ENCODE data around the gene ANKS4B. TPM values are rescaled to one million over a fixed set of nuclear protein-coding genes. Genes with fewer than 3 reads are reported as not detected.

ANKS4B gene
- polyA plus RNA-seq, 1 donor from 2014 or later = not detected

GRCh38 chr16:21283521-21284289 is 50.2 kb downstream of the ANKS4B start:
- Histone ChIP-seq H3K4me3 (ENCODE audit: low read length) (peak overlapping the region; percentile 83), H3K27ac (ENCODE audit: low read length) (no peak overlapping the region)

GRCh38 chr16:21284414-21284813 is 50.9 kb downstream of the ANKS4B start:
- Histone ChIP-seq H3K9me2 (ENCODE audit: insufficient read depth, low read length) (no peaks in the 10 kb centered on the region), H3F3A (ENCODE audit: insufficient read depth, low read length, poor library complexity, severe bottlenecking) (no peaks in the 10 kb centered on the region), H3K9me3 (ENCODE audit: low read length) (no peaks in the 10 kb centered on the region), H3K27me3 (ENCODE audit: insufficient read depth, low read depth, low read length) (peaks cover 18% of the 10 kb centered on the region), H3K79me2 (replicated peaks; ENCODE audit: insufficient read depth, low read length) (no peaks in the 10 kb centered on the region), H2AFZ (ENCODE audit: low read depth, low read length) (no peak overlapping the region), H3K4me2 (ENCODE audit: low read length) (no peak overlapping the region), H3K4me3 (ENCODE audit: low read length) (peak overlapping the region; percentile 83), H3K36me3 (ENCODE audit: insufficient read depth, low read length) (no peaks in the 10 kb centered on the region), H3K9ac (ENCODE audit: low read length) (no peak overlapping the region), H4K20me1 (ENCODE audit: insufficient read depth) (no peaks in the 10 kb centered on the region), H3K27ac (ENCODE audit: low read length) (no peak overlapping the region)
- TF ChIP-seq RAD21 (conservative IDR thresholded peaks at IDR 0.05) = no peak
- no peak for TF ChIP-seq EP300 (conservative IDR thresholded peaks at IDR 0.05; ENCODE audit: poor library complexity, severe bottlenecking)
- TF ChIP-seq CTCF (IDR thresholded peaks at IDR 0.05; ENCODE audit: poor library complexity, severe bottlenecking) = no peak
- no peak for TF ChIP-seq SMC3 (conservative IDR thresholded peaks at IDR 0.05; ENCODE audit: poor library complexity)
- TF ChIP-seq EZH2 (IDR thresholded peaks at IDR 0.05; ENCODE audit: borderline replicate concordance, insufficient read depth, low read length, poor library complexity, severe bottlenecking) = no peak
- TF ChIP-seq MXI1 (conservative IDR thresholded peaks at IDR 0.05; ENCODE audit: poor library complexity, severe bottlenecking) = no peak
- no peak for TF ChIP-seq POLR2AphosphoS5 (IDR thresholded peaks at IDR 0.05)
- TF ChIP-seq TAF1 (IDR thresholded peaks at IDR 0.05; ENCODE audit: low read depth) = no peak

More at GRCh38 chr16:21283521-21284289, 50.2 kb downstream of the ANKS4B start:
- no peaks in the 10 kb centered on the region for H3K9me3 ChIP-seq (ENCODE audit: low read length)
- H3K36me3 ChIP-seq (ENCODE audit: insufficient read depth, low read length) = no peaks in the 10 kb centered on the region
- TF ChIP-seq CTCF (IDR thresholded peaks at IDR 0.05; ENCODE audit: poor library complexity, severe bottlenecking) (peak; percentile 53), EP300 (conservative IDR thresholded peaks at IDR 0.05; ENCODE audit: poor library complexity, severe bottlenecking) (no peak), EZH2 (IDR thresholded peaks at IDR 0.05; ENCODE audit: borderline replicate concordance, insufficient read depth, low read length, poor library complexity, severe bottlenecking) (no peak), SMC3 (conservative IDR thresholded peaks at IDR 0.05; ENCODE audit: poor library complexity) (peak; percentile 54), TAF1 (IDR thresholded peaks at IDR 0.05; ENCODE audit: low read depth) (no peak), MXI1 (conservative IDR thresholded peaks at IDR 0.05; ENCODE audit: poor library complexity, severe bottlenecking) (no peak), REST (IDR thresholded peaks at IDR 0.05; ENCODE audit: borderline replicate concordance) (no peak), RAD21 (conservative IDR thresholded peaks at IDR 0.05) (no peak)
- no peaks in the 10 kb centered on the region for H3K9me2 ChIP-seq (ENCODE audit: insufficient read depth, low read length)
- peak overlapping the region; percentile 42 for H3K4me2 ChIP-seq (ENCODE audit: low read length)
- H2AFZ ChIP-seq (ENCODE audit: low read depth, low read length) = peak overlapping the region; percentile 46
- H3K79me2 ChIP-seq (replicated peaks; ENCODE audit: insufficient read depth, low read length) = no peaks in the 10 kb centered on the region
- peaks cover 25% of the 10 kb centered on the region for H3K27me3 ChIP-seq (ENCODE audit: insufficient read depth, low read depth, low read length)
- H4K20me1 ChIP-seq (ENCODE audit: insufficient read depth) = no peaks in the 10 kb centered on the region
- H3F3A ChIP-seq (ENCODE audit: insufficient read depth, low read length, poor library complexity, severe bottlenecking) = no peaks in the 10 kb centered on the region
- peak overlapping the region; percentile 68 for H3K9ac ChIP-seq (ENCODE audit: low read length)
